Measurements from ENCODE around the gene NSFL1C.

Gene NSFL1C

DNA sequence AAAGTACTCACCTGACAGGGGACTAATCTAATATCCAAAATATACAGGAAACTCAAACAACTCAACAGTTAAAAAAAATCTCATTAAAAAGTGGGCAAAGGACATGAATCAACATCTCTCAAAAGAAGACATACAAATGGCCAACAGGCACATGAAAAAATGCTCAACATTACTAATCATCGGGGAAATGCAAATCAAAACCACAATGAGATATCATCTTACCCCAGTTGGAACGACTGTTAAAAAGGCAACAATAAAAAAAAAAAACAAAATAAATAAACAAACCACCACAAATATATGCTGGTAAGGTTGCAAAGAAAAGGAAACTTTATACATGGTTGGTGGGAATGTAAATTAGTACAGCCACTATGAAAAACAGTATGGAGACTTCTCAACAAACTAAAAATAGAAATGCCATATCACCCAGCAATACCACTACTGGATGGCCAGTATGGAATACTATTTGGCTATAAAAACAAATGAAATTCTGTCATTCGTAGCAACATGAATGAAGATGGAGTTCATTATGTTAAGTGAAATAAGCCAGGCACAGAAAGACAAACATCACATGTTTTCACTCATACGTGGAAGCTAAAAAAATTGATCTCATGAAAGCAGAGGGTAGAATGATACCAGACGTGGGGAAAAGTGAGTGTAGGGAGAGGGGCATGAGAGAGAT, 17.9 kb upstream of the NSFL1C start:
- no peak for DNase-seq

DNA sequence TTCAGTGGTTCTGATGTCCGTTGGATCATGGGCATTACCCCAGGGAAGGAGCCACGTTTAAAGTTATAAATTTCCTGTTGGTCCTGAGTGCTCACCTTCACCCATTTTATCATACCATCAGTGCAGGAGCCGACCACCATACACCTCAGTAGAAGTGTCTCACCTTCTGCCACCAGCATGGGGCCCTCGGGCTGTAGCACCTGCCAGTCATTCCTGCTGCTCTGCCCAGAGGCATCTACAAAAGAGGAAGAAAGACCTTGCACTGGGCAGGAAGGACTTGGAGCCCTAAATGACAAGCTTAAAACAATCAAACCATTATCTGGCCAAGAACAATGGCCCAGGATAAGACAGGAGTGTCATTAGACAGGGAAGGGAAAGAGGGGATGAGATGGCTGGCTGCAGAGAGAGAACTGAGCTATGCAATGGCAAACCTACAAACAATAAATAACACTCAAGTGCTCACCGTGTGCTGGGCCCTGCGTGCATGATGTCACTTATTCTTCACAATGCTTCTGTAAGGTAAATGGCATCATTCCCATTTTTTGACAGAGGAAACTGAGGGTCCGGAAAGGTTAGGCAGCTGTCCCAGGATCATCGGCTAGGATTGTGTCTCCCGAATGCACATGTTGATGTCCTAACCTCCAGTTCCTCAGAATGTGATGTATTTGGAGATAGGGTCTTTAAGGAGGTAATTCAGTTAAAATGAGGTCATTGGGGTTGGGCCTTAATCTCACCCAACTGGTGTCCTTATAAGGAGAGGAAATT, 13.4 kb upstream of the NSFL1C start:
- DNase-seq, result no peak

GRCh38 chr20:1478566-1478965, 11.9 kb upstream of the NSFL1C start:
- no peak for DNase-seq

- no peak for DNase-seq
Observed at GRCh38 chr20:1477896-1478490, 11.3 kb upstream of the NSFL1C start.

- no peak for DNase-seq
Observed at GRCh38 chr20:1474817-1475603, 8.4 kb upstream of the NSFL1C start.

DNA sequence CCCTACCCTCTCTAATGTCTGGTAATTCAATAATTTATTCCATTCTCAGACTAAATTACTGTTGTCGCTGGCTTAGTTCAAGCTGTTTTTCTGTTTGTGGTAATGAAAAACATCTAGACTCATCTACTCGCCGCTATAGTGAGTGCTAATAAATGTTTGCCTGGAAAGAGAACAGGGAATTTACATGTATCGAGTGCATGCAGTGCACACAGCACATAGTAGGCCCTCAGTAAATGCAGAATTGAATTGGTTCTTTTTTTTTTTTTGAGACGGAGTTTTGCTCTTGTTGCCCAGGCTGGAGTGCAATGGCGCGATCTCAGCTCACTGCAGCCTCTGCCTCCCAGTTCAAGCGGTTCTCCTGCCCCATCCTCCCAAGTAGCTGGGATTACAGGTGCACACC, 7.7 kb upstream of the NSFL1C start:
- DNase-seq, result no peak

DNA sequence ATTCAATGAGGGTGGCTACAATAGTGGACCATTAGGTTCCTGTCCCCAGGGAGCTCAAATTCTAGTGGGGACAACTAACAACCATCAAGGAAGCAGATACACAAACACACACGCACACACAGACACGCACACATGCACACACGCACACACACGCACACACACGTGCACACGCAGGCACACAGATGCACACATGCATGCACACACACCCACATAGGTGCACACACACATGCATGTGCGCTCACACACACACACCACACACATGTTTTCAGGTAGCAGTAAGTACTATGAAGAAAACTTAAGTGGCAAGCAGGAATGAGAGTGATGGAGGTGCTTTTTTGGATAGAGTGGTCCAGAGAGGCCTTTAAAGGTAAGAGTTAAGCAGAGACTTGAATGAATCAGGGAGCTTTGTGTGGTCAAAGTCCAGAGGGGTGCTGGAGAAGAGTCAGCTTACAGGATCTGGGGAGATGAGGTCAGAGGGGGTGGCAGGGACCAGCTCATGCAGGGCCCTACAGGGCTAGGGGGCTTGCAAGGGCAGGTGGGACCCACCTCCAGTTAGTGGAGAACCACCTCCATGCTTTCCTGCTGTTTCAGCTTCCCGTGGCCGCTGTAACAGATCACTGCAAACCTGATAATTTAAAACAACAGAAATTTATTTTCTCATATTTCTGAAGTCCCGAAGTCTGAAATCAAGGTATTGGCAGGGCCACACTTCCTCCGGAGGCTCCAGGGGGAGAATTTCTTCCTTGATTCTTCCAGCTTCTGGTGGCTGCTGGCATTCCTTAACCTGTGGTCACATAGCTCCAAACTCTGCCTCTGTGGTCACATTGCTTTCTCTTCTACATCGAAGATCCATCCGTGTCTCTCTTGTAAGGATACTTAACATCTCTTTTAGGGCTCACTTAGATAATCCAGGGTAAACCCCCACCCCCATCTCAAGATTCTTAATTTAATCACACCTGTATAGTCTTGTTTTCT, 6.9 kb upstream of the NSFL1C start:
- no peak for DNase-seq

- no peak for DNase-seq
Observed at GRCh38 chr20:1472556-1473245, 6.1 kb upstream of the NSFL1C start.

GRCh38 chr20:1471242-1471641, 4.6 kb upstream of the NSFL1C start:
- DNase-seq, result no peak

- peak; percentile 76 to 80 for DNase-seq
Observed at GRCh38 chr20:1469925-1470571, 3.4 kb upstream of the NSFL1C start.

DNA sequence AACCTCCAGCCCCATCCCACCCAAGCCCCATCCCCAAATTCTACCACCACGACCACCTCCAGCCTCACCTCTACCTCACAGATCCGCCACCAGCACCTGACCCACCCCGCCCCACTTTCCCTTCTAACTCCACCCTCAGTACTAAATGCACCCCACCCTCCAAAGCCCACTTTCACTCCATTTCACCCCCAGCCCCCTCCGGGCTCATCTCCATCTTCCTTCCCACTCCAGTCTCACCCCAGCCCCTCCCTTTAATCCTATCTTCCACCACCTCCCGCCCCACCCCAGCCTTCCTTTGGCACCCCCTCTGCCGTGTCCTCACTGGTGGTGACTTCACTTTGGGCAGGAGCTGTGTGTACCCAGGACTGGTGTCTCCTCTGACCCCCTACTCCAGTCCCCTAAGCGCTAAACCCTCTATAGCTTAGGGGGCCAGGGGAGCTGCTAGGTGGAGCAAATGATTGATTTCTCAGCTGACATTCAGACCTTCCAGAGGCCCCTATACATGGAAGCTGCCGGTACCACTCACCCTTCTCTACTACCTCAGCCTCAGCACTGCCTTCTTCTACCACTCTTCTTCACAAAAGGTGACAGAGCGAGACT, 2.8 kb upstream of the NSFL1C start:
- DNase-seq, result no peak

DNA sequence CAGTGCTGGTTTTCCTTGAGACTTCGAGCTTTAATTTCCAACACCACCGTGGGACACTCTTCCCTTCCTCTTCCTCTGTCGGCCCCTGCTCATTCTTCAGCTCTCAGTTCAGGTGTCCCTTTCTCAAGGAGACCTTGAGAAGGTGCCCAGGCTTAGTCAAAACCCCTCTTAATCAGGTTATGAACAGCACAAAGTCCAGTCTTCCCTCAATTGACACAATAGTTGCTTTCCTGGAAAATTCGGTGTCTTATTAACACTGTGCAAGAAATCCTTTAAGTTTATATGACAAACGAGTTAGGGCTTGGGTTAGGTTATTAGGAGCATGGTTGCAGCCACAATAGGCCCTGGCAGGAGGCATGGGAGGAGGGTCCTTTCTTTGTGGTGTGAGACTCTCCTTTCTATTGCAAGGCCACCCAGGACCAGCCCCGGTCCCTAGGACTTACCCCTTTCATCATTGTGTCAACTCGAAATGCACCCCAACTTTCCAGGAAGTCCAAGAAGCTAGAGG, 1.5 kb upstream of the NSFL1C start:
- no peak for DNase-seq

GRCh38 chr20:1467355-1468116, 887 bp upstream of the NSFL1C start:
- DNase-seq, result no peak

DNA sequence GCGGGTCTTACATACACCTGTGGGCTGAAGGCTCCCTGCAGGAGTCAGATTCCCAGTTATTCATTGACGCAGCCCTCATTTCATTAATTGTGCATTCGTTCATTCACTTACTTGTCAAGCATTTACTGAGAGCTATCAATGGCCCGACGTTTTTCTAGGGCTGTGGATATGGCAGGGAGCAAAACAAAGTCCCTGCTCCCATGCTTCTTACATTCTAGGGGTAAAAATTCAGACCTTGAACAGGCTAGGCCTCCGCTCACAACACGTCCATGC, 369 bp upstream of the NSFL1C start:
- DNase-seq, result no peak

DNA sequence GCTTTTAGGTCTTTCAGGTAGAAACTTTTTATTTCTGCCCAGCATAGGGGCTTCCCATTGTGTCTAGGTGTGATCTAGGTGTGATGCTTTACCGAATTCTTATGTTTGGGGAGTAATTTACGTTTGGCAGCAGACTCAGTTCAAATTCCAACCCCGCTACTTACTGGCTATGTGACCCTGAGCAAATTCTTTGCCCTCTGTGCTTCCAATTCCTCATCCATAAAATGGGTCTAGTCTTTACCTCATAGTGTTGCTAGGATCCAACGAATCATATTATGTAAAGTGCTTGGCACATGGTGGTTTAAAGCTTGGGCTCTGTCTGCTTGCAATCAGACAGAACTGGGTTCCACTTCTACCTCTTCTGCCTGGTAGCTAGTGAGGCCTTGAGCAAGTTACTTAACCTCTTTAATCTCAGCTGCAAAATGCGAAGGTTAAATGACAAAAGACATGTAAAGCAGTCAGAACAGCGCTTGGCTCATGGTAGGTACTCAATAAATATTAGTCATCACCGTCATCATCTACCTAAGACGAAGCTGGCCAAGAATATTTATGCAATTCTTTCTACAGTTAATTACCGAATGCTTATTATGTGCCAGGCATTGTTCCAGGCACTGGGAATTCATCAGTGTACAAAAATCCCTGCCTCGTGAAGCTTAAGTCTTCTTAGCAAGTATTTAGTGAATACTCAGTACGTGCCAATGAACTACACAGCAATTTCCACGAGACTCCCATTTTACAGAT, 1.0 kb downstream of the NSFL1C start:
- no peak for DNase-seq

- DNase-seq, result no peak
Observed at GRCh38 chr20:1463971-1464570, 2.6 kb downstream of the NSFL1C start.

GRCh38 chr20:1462834-1463233, 3.8 kb downstream of the NSFL1C start:
- no peak for DNase-seq

DNA sequence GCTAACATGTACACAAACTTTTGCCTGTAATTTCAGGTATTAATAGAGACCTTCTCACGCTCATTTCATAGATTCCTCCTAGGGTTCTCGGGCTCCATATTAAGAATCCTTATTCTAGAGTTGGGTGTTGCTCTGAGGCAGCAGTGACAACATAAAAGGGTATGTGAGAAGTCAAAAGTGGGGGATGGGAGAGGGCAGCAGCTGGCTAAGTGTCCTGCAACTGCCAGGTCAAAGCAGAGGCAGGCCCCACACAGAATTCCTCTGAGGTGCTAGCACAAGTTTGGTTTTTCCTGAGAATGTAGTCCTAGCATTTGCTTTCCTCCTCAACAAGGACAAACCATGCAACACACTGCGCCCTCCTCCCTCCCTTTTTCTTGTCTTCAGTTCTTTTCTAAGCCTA, 4.6 kb downstream of the NSFL1C start:
- no peak for DNase-seq

DNA sequence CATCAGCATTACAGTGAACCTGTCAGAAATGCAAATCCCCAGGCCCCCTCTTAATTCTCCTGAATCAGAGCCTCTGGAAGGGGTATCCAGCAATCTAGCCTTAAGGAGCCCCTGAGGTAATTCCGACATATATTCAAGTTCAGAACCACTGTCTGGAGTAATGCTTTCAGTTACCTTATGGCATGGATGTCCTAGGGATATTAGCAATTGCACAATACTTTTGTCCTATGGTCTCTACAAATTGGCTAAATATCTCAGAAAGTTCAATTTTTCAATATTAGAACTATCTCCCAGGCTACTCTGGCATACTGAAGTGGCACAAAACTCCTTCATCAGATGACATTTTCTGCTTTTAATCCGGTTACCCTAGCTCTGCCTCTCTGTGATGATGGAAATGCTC, 6.4 kb downstream of the NSFL1C start:
- no peak for DNase-seq
